Activated CD8-positive, alpha-beta T cell treated with anti-CD3 and anti-CD28 coated beads, Interleukin-2, amount 10 ng/mL, durations not matched to agents 7 days and 5 days (primary cell): ENCODE data around the gene ZNF594. TPM values are rescaled to one million over a fixed set of nuclear protein-coding genes. Genes with fewer than 3 reads are reported as not detected.
"Not testable (repeated sequence)": the region's sequence is repeated elsewhere in the genome, so short reads cannot be mapped to it uniquely, and the experiment has no call there.

Experiments
- ATAC-seq: fragments of 150-1000 bp; cut with Tn5 transposase; one replicate; pipeline ENCODE4 v1.10.0; 2021; ENCODE audit warnings: moderate library complexity
- CTCF ChIA-PET: fragments of 350-600 bp; sonication (Branson Sonifier 250); formaldehyde crosslinking; loops from one replicate; lab custom pipeline; 2021; ENCODE audit warnings: antibody characterized with exemption; lab: Charles Lee
- POLR2A ChIA-PET: fragments of 350-600 bp; sonication (Branson Sonifier 250); formaldehyde crosslinking; loops from one replicate; lab custom pipeline; 2021; ENCODE audit warnings: antibody characterized with exemption; lab: Charles Lee
- DNase-seq: peaks from one replicate; pipeline ENCODE4 v3.0.0-alpha.2; 2020
- H3K27ac Mint-ChIP-seq: one replicate; pipeline ENCODE4 v1.8.0; 2021; ENCODE audit warnings: mild to moderate bottlenecking, mixed read lengths
- H3K27me3 Mint-ChIP-seq: one replicate; pipeline ENCODE4 v1.8.0; 2021; ENCODE audit warnings: low read depth, mixed read lengths
- H3K36me3 Mint-ChIP-seq: one replicate; pipeline ENCODE4 v1.8.0; 2021; ENCODE audit warnings: low read depth, mixed read lengths
- H3K4me1 Mint-ChIP-seq: one replicate; pipeline ENCODE4 v1.8.0; 2021; ENCODE audit warnings: low read depth, mixed read lengths
- H3K4me3 Mint-ChIP-seq: one replicate; pipeline ENCODE4 v1.8.0; 2021; ENCODE audit warnings: mild to moderate bottlenecking, mixed read lengths
- H3K9me3 Mint-ChIP-seq: one replicate; pipeline ENCODE4 v1.8.0; 2022; ENCODE audit warnings: mixed read lengths; ENCODE audit not compliant: insufficient read depth
- total RNA-seq, 2 experiments: library from RNA; stranded (reverse); gene quantifications; one replicate each; pipeline ENCODE4 v1.2.3, GENCODE V29; 2021

ZNF594 gene
- total RNA-seq, 2 experiments from 2014 or later: 11.8 to 12.7 TPM

DNA sequence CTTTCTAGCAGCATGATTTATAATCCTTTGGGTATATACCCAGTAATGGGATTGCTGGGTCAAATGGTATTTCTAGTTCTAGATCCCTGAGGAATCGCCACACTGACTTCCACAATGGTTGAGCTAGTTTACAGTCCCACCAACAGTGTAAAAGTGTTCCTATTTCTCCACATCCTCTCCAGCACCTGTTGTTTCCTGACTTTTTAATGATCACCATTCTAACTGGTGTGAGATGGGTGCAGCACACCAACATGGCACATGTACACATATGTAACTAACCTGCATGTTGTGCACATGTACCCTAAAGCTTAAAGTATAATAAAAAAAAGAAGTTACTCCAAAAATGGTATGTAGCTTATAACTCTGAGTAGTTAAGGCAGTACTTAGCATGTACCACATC is 31.0 kb downstream of the ZNF594 start:
- CTCF ChIA-PET: interaction anchor here (0.5 kb wide), 1 partner anchor 221 kb away, joined by 4 read pairs; no protein-coding TSS in a partner anchor
- H3K4me3 Mint-ChIP-seq, ATAC-seq, H3K27ac Mint-ChIP-seq, H3K4me1 Mint-ChIP-seq, DNase-seq, POLR2A ChIA-PET, H3K36me3 Mint-ChIP-seq, H3K9me3 Mint-ChIP-seq: not testable (repeated sequence)
- peaks cover 20% of the 10 kb centered on the region for H3K27me3 Mint-ChIP-seq

GRCh38 chr17:5146122-5146521 is 45.5 kb downstream of the ZNF594 start:
- ATAC-seq, H3K4me3 Mint-ChIP-seq, POLR2A ChIA-PET, H3K4me1 Mint-ChIP-seq, H3K9me3 Mint-ChIP-seq, H3K27ac Mint-ChIP-seq, H3K36me3 Mint-ChIP-seq, DNase-seq, CTCF ChIA-PET: not testable (repeated sequence)
- H3K27me3 Mint-ChIP-seq: peaks cover 18% of the 10 kb centered on the region

DNA sequence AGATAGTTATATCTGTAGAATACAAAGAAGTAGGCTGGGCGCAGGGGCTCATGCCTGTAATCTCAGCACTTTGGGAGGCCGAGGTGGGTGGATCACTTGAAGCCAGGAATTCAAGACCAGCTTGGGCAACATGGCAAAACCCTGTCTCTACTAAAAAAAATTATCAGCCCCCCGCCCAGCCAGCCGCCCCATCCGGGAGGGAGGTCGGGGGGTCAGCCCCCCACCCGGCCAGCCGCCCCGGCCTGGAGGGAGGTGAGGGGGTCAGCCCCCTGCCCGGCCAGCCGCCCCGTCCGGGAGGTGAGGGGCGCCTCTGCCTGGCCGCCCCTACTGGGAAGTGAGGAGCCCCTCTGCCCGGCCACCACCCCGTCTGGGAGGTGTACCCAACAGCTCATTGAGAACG is 48.8 kb downstream of the ZNF594 start:
- peaks cover 15% of the 10 kb centered on the region for H3K27me3 Mint-ChIP-seq
- DNase-seq, CTCF ChIA-PET, POLR2A ChIA-PET, H3K27ac Mint-ChIP-seq, H3K9me3 Mint-ChIP-seq, H3K4me3 Mint-ChIP-seq, H3K4me1 Mint-ChIP-seq, H3K36me3 Mint-ChIP-seq, ATAC-seq: not testable (repeated sequence)

DNA sequence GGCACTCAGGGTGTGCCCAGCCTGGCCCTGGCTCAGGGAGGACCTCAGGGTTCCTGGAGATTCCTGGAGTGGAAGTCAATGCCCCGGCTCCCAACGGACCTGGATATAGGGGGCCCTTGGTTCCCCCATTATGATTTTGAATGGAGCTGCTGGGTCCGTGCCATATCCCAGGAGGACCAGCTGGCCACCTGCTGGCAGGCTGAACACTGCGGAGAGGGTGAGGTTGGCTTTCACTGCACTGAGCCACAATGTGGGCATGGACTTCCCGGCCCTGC is 52.3 kb downstream of the ZNF594 start:
- H3K4me3 Mint-ChIP-seq: no peak overlapping the region
- no peak for ATAC-seq
- ChIA-PET POLR2A (no interaction called here), CTCF (no interaction called here)
- H3K36me3 Mint-ChIP-seq: no peaks in the 10 kb centered on the region
- H3K27me3 Mint-ChIP-seq: no peaks in the 10 kb centered on the region
- no peak overlapping the region for H3K27ac Mint-ChIP-seq
- no peaks in the 10 kb centered on the region for H3K4me1 Mint-ChIP-seq
- no peak for DNase-seq
- H3K9me3 Mint-ChIP-seq: no peaks in the 10 kb centered on the region

DNA sequence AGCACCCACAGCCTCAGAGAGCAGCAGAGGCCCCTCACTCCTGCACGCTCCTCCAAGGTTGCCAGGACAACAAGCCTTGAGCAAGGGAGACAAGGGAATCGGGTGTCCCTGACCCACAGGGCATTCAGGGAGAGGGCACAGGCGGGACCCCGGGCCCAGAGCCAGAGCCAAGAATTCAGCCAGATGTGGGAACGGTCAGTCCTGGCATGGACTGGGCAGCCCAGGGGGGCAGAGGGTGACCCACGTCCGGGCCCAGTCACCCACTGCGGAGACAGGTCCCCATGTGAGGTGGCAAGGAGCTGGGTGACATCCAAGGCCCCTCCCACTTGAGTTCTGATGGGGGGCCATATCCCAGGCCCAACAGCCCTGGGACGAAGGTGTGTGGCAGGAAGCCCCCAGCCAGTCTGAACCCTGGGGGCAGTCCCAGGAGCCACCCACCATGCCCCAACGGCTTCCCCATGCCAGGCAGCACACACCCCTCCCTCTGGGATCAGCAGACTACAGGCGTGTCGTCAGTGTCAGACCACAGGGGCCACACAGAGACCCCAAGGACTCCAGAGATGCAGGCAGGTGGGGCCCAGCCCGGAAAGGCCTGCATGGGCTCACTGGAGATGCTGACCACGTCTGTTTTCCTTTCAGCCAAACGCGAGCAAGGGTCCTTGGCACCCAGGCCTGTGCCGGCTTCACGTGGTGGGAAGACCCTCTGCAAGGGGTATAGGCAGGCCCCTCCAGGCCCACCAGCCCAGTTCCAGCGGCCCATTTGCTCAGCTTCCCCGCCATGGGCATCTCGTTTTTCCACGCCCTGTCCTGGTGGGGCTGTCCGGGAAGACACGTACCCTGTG is 52.8 kb downstream of the ZNF594 start:
- no peak for DNase-seq
- H3K27me3 Mint-ChIP-seq: no peaks in the 10 kb centered on the region

DNA sequence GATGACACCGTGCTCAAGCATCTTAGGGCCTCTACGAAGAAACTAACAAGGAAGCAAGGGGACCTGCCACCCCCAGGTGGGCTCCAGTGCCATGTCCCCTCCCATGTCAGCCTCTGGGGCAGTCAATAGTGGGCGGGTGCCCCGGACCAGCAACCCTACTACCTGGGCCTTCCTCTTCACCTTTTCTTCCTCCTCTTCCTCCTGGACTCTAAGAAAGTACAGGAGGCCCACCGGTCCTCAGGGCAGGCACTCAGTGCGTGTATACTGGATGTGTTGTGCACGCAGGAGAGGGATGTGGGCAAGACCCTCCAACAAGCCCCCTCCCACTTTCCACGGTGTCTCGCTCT is 53.5 kb downstream of the ZNF594 start:
- H3K36me3 Mint-ChIP-seq, ATAC-seq, H3K27me3 Mint-ChIP-seq, DNase-seq, H3K4me1 Mint-ChIP-seq, POLR2A ChIA-PET, CTCF ChIA-PET, H3K27ac Mint-ChIP-seq, H3K4me3 Mint-ChIP-seq, H3K9me3 Mint-ChIP-seq: not testable (repeated sequence)

More for the DNA sequence above, 52.8 kb downstream of the ZNF594 start:
- Mint-ChIP-seq H3K4me3 (no peak overlapping the region), H3K4me1 (no peaks in the 10 kb centered on the region), H3K36me3 (no peaks in the 10 kb centered on the region), H3K27ac (no peak overlapping the region), H3K9me3 (no peaks in the 10 kb centered on the region)
- POLR2A ChIA-PET: no interaction called here
- no peak for ATAC-seq
- CTCF ChIA-PET: no interaction called here

DNA sequence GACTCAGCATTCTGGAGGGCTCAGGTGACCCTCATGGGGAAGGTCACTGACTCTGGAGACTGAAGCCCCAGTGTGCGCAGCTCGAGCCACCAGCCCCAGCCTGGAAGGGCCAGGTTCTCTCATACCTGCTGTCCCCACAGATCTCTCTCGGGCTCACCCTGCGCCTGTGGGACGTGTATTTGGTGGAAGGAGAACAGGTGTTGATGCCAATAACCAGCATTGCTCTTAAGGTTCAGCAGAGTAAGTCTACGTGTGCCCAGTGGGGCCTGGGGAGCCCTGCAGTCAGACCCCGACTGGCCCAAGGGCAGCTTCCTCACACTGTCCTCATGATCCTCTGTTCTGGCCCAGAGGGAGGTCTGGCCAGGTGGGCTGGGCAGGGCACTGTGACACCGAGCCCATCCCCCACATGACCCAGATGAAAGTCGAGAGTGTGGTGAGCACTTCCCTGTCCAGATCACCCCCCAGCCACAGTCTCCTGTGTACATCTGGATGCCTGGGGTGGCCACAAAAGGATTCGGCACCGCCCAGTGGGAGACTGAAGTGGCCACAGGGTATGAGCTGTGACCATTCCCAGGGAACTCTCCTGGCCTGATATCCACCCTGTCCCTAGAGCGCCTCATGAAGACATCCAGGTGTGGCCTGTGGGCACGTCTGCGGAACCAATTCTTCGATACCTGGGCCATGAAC is 54.0 kb downstream of the ZNF594 start:
- H3K9me3 Mint-ChIP-seq, CTCF ChIA-PET, H3K27ac Mint-ChIP-seq, H3K36me3 Mint-ChIP-seq, H3K4me1 Mint-ChIP-seq, H3K27me3 Mint-ChIP-seq, ATAC-seq, H3K4me3 Mint-ChIP-seq, POLR2A ChIA-PET, DNase-seq: not testable (repeated sequence)

GRCh38 chr17:5136580-5137412 is 54.9 kb downstream of the ZNF594 start:
- CTCF ChIA-PET, H3K27me3 Mint-ChIP-seq, H3K27ac Mint-ChIP-seq, POLR2A ChIA-PET, H3K4me3 Mint-ChIP-seq, H3K36me3 Mint-ChIP-seq, H3K9me3 Mint-ChIP-seq, ATAC-seq, DNase-seq, H3K4me1 Mint-ChIP-seq: not testable (repeated sequence)

DNA sequence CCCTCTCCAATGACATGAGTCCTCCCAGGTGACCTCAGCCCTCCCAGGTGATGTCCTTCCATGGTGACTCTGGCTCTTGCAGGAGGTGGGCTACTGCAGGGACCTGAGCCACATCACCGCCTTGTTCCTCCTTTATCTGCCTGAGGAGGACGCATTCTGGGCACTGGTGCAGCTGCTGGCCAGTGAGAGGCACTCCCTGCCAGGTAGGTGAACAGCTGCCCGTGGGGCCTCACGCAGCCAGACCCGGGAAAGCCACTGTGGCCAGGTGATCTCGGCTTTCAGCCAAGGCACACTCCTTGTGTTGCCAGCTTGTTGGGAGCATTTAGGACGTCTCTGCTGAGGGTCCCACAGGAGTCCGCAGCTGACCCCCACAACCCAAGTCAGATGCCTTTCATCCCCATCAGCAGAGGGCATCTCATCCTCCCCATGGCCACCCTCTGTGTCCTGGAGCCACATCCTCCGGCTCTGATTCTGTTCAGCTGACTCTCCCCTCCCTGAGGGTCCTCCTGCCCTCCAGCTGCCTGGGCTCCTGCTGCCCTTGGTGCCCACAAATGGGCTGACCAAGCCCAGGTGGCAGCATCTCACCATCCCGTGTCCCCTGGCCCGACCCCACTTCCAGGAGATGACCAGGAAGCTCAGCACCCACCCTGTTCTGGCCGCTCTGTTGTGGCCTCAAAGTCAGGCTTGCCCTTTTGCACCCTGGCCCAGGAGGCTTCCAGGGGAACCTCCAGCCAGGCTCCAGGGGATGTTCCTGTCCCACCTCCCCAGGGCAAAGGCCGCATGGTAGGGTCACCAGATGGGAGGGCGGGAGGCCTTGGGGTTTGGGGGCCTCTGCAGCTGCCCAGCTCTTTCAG is 55.7 kb downstream of the ZNF594 start:
- DNase-seq: no peak
- CTCF ChIA-PET: no interaction called here
- no peaks in the 10 kb centered on the region for H3K36me3 Mint-ChIP-seq
- H3K4me1 Mint-ChIP-seq: no peaks in the 10 kb centered on the region
- H3K27me3 Mint-ChIP-seq: no peaks in the 10 kb centered on the region
- no peaks in the 10 kb centered on the region for H3K9me3 Mint-ChIP-seq
- POLR2A ChIA-PET: no interaction called here
- no peak for ATAC-seq
- H3K4me3 Mint-ChIP-seq: no peak overlapping the region
- no peak overlapping the region for H3K27ac Mint-ChIP-seq

GRCh38 chr17:5135131-5135712 is 56.4 kb downstream of the ZNF594 start:
- POLR2A ChIA-PET, ATAC-seq: not testable (repeated sequence)

DNA sequence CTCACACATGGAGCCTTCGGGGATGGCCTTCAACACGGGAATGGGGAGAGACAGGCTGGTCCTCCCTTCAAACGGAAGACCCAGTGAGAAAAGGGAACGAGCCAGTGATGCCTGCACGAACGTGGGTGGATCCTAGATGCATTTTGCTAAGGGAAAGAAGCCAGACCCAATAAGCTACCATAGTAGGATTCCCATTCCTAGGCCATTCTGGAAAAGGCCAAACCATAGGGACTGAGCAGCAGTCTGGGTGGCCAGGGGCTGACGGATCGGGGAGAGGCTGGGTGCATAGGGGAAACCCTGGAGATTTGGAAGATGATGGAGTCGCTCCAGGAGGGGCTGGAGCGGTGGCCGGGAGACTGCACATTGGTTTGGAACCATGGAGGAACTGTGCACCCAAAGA is 57.1 kb downstream of the ZNF594 start:
- DNase-seq, H3K4me1 Mint-ChIP-seq, H3K9me3 Mint-ChIP-seq, H3K27me3 Mint-ChIP-seq, H3K4me3 Mint-ChIP-seq, H3K36me3 Mint-ChIP-seq, POLR2A ChIA-PET, H3K27ac Mint-ChIP-seq, ATAC-seq: not testable (repeated sequence)
- CTCF ChIA-PET: interaction anchor here (0.7 kb wide), 1 partner anchor 92 kb away, joined by 3 read pairs; no protein-coding TSS in a partner anchor

More at GRCh38 chr17:5135131-5135712, 56.4 kb downstream of the ZNF594 start:
- CTCF ChIA-PET: interaction anchor here (0.7 kb wide), 1 partner anchor 92 kb away, joined by 3 read pairs; no protein-coding TSS in a partner anchor
- not testable (repeated sequence) for H3K27me3 Mint-ChIP-seq, H3K27ac Mint-ChIP-seq, H3K4me3 Mint-ChIP-seq, H3K36me3 Mint-ChIP-seq, H3K9me3 Mint-ChIP-seq, H3K4me1 Mint-ChIP-seq, DNase-seq
